NK-92 (cell line): ENCODE data around the gene MED8.

Experiments used
- DNase-seq: peaks from one replicate; lab custom pipeline; 2025; ENCODE audit not compliant: unreplicated experiment; lab: John Stamatoyannopoulos, UW

The MED8 gene

DNA sequence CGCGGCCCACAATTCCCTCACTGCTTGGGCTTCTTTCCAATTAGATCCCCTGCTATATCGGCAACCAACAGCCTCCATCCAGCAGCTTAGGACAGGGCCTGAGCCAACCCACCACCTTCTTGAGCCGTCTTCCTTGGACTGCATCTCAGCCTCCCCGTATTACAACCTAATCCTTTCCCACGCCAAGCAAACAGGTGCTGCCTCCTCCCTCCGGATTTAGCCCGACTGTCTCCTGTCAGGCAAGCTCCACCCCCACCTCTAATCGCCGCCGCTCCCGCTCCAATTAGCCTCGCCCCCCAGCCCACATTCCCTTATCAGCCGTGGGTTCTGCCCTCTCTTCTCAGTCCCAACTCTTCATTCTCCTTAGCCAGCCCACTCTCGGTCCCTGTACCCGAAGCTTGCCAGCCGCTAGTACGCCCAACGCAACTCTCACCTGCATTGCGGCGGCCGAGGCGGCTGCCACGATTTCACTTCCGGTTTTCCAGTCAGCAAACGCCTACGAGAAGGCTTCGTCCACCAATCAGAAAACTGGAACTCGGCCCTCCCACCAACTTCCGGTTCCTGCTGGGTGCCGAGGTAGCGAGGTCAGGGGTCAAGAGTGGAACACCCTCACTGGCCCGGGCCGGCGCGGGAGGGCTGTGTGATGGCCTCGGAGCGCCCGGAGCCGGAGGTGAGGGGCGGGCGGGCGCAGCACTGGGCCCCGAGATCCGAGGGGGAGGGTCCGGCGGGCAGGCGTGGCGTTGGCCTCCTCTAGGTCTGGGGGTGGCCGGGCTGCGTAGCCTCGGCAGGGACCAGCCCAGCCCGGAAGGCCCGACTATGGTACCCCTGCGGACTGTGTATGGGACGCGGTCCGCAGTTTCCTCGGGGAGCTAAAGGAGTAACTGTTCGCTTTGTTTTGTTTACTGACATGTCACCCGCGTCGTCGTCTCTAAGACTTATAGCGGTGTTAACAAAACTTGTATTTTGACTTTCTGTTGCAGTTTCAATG is at the start of gene MED8, which contains the start of gene SZT2:
TSS of gene MED8 (minus strand) at position 475 of the 988 bp plus-strand sequence. CDS start at position 439, 36 bp downstream.
TSS of gene SZT2 (plus strand) at position 574 of the 988 bp plus-strand sequence. CDS start at position 644, 70 bp downstream.
- peak; percentile 63 for DNase-seq

- no peak for DNase-seq
These were observed 49.5 kb upstream of the MED8 start for GRCh38 chr1:43438953-43439581.

- no peak for DNase-seq
These were observed 49.0 kb upstream of the MED8 start for GRCh38 chr1:43438576-43438952.

DNA sequence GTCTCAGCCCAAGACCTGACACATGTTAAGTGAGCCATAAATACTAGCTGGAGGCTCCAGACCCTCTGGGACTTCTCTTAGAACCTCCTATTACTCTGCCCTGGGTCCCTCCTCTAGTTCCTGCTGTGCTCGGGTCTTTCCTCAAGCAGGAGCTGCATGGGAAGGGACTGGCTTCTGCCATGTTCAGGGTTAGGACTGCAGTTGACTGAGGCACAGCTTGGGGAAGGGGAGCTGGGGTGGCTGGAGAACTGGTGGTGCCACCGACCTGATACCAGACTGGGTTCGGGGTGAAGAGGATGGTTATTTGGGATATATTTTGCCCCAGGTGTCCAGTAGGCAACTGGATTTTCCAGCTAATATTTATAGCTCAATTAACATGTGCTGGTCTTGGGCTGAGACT is 48.4 kb upstream of the MED8 start:
- DNase-seq = no peak

DNA sequence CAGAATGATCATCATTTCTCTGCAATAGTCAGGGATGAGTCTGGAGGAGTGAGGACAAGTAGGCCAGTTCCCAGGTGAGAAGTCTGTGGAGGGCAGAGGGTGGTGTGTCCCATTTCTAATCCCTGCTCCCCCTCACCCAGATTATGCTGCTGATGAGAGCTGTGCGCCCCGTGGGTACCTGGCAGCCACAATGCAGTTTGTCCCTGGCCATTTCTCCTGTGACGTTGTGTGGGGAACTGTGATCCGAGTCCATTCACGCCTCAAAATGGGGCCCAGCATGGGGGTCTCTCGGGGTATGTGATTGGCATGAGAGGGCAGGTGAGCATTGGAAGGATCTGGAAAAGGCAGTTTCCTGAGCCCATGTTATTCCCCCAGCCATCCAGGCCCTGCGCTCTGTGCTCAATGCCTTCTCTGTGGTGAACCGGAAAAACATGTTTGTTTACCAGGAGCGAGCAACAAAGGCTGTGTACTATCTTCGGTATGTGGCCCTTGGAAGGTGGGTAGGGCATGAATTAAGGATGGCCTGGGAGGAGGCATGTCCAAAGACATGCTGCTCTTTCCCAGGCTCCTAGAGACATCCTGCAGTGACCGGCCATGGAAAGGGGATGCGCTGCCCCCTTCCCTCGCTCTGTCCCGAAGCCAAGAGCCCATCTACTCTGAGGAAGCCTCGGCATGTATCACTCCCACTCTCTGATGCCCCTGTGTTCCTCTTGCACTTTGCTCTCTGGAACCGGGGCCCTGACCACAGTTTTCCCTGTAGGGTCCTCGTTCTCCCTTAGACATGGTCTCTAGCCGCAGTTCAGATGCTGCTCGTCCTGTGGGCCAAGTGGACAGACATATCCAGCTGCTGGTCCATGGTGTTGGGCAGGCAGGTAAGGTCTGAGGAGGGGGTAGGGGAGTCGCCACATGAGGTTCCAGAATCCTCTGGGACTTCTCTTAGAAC is 47.7 kb upstream of the MED8 start:
- no peak for DNase-seq

- DNase-seq = no peak
These were observed 46.8 kb upstream of the MED8 start for GRCh38 chr1:43436371-43436770.

DNA sequence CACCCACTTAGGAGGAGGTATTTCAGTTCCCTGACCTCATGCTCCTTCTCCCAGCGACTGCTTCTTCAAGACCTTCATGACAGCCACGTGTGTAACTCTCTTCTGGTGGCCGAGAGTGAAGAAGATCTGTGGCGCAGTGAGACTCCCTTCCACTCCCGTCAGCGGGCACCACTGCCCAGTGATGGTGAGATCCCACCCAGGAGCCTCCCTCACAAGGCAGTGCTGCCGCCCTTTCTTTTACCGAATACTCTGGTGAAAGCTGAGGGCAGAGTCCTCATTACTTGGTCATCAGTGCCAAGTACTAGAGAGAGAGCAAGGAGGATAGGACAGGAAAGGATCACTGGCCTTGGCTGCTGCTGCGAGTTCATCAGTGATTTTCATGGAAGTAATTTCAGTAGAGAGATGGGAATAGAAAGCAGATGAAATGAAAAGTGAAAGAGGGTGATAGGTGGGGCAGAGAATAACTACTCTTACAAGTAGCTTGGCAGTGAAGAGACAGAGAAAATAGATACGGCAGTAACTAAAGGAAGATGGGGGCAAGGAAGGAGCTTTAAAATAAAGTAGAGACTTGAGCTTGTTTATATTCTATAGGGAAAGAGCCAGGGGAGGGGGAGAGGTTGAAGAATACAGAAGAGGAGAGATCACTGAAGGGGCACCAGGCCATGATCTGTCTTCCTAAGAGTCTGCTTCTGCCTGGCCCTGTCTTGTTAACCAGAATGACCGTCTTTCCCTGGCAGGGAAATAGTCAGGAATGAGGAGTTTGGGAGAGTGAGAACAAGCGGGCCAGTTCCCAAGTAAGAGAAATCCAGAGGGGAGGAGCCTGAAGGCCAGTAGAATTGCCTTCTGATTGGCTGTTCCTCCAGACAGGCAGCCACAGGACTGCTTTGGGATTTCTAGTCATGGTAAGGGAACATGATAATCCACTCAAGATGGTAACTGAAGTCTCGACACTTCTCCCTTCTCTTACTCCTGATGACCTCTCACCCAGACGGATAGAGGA is 45.8 kb upstream of the MED8 start:
- no peak for DNase-seq

GRCh38 chr1:43434256-43434655 is 44.7 kb upstream of the MED8 start:
- DNase-seq = no peak

DNA sequence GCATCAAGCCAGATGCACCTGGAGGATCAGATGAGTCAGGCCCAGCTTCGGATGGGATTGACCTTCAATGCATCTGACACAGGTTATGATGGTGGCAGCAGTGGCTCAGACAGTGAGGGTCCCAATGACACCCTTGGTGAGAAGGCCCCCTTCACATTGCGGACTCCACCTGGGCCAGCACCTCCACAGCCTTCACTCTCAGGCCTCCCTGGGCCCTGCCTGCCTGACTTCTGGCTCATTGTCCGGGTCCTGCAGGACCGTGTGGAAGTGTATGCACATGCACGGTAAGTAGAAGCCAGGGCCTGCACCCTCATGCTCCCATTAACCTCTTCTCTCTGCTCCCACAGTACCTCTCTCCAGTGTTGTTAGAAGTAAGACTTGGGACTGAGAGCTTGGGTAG is 43.3 kb upstream of the MED8 start:
- no peak for DNase-seq

GRCh38 chr1:43432171-43432860 is 42.7 kb upstream of the MED8 start:
- no peak for DNase-seq

- DNase-seq = no peak
These were observed 42.1 kb upstream of the MED8 start for GRCh38 chr1:43431676-43432075.

DNA sequence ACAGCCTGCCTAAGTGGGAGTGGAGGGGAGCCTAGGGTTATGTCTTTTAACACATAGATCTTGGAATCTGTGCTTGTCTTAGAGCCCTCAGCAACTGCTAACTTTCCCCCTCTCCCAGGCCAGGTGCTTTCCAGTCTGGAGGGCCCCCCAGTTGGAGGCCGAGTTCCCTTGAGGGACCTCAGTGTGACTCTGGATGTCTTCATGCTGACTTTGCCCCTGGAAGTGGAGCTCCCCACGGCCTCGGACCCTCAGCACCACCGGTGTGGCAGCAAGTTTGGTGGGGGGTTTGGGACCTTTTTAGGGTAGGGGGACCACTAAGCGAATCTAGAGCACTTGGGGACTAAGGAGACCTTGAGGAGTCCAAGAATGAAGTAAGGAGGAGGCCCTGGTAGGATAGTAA is 41.2 kb upstream of the MED8 start:
- no peak for DNase-seq

DNA sequence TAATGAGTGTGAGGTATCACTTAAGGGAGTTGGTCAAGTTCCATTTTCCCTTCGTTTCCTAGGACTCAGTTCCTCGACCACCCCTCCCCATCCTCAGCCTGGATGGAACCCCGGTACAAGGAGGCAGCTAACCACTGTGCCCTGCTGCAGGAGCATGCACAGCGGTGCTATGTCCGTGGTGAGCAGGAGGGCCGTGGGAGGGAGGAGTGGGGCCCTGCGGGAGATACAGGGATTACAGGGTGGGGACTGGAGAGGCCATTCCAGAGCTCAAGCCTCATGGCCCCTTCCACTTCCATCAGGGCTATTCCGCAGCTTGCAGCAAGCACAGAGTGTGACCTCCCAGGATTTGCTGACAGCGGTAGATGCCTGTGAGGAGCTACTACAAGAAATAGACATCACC is 38.3 kb upstream of the MED8 start:
- no peak for DNase-seq

- no peak for DNase-seq
These were observed 37.9 kb upstream of the MED8 start for GRCh38 chr1:43427524-43427923.

DNA sequence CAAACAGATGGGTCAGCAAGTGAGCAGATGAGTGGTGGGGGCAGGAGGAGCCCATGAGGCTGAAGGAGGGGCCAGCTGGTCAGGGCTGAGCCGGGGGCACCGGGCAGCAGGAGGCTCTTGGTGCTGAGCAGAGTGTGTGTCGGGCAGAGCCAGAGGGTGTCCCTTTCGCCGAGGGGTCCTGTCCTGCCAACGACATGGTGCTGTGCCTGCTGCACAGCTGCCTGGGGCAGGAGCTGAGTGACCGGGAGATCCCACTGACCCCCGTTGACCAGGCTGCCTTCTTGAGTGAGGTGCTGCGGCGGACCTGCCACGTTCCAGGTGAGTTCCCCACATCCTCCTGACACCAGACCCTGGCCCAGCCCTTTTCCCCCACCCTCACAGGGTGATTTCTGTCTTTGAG is 36.6 kb upstream of the MED8 start:
- no peak for DNase-seq

- no peak for DNase-seq
These were observed 35.4 kb upstream of the MED8 start for GRCh38 chr1:43425045-43425444.

DNA sequence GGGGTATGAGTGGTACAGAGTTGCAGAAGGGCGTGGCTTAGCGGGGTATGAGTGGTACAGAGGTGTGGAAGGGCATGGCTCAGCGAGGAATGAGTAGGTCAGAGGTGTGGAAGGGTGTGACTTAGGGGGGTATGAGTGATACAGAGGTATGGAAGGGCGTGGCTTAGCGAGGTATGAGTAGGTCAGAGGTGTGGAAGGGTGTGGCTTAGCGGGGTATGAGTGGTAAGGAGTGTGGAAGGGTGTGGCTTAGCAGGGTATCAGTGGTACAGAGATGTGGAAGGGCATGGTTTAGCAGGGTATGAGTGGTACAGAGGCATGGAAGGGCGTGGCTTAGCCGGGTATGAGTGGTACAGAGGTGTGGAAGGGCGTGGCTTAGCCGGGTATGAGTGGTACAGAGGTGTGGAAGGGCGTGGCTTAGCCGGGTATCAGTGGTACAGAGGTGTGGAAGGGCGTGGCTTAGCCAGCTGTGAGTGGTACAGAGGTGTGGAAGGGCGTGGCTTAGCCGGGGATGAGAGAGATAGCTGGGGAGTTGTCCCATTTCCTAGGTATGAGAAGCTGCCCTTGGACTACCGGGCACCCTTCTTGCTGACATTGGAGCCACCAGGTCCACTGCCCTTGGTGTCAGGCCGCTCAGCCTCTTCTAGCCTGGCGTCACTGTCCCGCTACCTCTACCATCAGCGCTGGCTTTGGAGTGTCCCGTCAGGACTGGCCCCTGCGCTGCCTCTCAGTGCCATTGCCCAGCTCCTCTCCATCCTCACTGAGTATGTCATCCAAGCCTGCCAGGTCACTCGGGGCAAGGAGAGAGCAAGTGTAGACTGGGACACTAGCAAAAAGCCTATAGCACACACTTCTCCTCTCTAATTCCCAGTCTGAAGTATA is 34.3 kb upstream of the MED8 start:
- no peak for DNase-seq

GRCh38 chr1:43422995-43423671 is 33.5 kb upstream of the MED8 start:
- DNase-seq = no peak
